Measurements from ENCODE around the gene MTF2.
"Not testable (repeated sequence)": the region's sequence is repeated elsewhere in the genome, so short reads cannot be mapped to it uniquely, and the experiment has no call there.

The MTF2 gene

DNA sequence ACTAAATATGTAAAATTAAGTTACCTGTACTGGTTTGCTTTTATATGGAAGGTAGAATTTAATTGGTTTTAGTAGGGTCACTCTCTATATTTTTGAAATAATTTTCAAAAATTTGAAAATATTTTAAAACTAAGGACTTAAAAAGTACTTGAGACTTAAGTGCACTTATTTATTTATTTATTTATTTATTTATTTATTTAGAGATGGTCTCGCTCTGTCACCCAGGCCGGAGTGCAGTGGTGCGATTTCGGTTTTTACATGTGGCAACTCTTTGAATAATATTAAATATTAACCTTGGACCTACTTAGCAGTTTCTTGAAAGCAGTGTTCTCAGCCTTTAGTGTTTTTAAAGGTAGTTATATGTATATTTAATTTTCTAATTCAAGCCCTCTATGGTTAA is 64.7 kb downstream of the MTF2 start:
- no peak for DNase-seq

DNA sequence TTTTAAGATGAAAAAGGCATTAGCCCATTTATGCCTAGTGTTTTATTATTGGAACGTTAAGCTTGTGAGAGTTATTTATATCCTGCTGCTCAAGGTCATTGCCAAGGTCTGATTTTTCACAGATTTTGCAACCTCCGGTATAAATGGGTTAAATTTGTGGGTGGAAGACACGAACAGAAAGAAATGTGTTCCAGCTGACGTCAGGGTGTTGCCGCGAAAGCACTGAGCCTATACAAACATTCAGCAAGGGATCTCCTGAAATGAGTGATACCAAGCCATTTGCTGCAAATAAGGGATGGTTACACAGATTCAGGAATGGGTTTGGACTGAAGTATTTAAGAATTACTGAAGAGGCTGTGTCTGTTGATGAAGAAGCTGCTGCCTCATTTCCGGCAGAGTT is 68.9 kb downstream of the MTF2 start:
- no peak for DNase-seq

DNA sequence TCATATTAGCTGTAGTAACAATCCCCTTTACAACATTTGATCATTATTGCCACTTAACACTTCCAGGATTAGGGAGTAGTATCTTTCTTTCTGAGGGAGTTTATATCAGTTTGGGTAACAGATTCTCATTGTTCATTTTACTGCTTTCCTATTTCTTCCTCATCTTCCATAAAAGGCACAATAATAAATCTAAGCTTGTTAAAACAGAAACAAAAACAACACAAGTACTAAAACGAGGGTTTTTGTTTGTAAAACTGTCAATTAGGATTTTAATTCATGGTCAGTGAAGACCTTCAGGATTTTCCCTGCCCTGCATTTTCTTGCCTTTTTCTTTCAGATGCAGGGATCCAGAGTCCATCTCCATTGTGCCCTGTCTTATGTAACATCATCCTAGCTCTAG is 71.6 kb downstream of the MTF2 start:
- no peak for DNase-seq

DNA sequence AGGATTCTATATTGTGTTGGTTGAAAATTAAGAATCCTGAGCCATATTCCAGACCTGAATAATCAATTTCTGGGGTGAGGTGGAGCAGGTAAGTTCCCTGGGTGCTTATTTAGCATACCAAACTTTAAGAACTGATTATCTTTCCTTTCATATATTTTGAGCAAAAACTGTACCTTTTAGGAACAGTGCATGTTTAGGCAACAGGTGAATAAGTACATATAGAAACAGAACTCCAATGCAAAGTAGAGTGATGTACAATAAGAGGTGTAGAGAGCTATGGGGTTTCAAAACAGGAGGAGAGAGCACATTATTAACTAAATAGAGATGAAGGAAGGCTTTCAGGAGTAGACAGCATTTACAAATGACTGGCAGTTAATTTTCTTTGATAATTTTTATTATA is 72.4 kb downstream of the MTF2 start:
- DNase-seq, result no peak

DNA sequence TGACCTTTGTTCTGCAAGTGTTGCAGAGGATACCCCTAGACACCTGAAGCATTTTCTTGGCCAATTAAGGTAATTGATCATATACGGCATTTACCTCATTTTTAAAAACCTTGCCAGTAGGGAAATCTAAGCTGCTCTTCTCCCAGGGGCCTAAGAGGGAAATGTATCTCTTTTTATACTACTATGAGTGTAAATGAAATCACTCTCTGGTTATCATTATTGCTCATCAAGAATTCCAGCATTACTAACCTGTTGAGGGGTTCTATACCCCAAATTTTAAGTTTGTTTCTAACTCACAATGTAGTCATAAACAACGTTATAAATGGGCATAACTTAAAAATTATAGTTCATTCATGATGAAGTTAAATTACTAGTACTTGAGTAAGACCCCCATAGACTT is 73.8 kb downstream of the MTF2 start:
- DNase-seq, result no peak

DNA sequence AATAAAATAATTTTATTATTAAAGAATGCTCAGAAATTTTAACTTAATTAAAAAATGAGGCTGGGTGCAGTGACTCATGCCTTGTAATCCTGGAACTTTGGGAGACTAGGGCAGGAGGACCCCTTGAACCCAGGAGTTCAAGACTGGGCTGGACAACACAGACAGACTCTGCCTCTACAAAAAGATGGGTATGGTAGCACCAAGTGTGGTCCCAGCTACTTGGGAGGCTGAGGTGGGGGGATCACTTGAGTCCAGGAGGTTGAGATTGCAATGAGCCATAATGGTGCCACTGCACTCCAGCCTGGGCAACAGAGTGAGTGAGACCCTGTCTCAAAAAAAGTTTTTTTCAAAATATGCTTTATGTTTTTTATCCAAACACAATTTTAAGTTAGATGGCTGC is 75.8 kb downstream of the MTF2 start:
- no peak for DNase-seq

DNA sequence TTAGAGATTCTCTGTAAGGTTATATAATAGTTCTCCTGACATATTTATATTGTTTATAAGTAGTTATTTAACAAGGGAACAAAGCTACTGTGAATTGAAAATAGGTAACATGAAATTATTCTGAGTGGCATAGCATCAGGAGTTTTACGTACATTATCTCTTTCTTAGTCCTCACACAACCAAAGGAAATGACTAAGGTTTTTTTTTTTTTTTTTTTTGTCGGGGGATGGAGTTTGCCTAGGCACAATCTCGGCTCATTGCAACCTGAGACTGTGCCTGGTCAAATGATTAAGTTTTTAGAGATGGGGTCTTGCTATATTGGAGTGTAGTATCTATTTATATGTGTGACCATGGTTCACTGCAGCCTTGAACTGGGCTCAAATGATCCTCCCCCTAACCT is 76.3 kb downstream of the MTF2 start:
- DNase-seq, result no peak

DNA sequence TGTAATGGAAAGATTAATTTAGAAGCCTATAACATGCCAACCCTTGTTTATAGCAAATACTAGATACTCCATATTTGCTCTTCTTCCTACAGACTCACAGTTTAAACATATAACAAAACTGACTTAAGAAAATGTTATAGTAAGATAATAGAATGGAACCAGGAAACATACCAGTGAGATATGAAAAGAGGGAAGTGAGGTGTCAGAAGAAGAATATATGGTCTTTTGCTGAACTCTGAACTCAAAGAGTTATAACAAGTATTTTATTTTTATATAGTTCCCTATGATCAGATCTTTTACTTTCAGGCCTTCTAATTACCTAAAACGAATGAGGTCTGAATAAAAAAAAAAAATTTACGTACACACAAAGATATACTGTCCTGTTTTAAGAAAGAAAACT is 80.3 kb downstream of the MTF2 start:
- DNase-seq, result no peak

DNA sequence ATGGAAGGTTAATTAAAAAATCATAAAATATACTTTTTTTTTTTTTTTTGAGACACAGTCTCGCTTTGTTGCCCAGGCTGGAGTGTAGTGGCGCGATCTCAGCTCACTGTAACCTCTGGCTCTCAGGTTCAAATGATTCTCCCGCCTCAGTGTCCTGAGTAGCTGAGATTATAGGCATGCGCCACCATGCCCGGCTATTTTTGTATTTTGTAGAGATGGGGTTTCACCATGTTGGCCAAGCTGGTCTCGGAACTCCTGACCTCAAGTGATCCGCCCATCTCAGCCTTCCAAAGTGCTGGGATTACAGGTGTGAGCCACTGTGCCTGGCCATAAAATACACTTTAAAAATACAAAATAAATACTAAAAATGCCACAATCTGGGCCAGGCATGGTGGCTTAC is 84.2 kb downstream of the MTF2 start:
- not testable (repeated sequence) for DNase-seq

DNA sequence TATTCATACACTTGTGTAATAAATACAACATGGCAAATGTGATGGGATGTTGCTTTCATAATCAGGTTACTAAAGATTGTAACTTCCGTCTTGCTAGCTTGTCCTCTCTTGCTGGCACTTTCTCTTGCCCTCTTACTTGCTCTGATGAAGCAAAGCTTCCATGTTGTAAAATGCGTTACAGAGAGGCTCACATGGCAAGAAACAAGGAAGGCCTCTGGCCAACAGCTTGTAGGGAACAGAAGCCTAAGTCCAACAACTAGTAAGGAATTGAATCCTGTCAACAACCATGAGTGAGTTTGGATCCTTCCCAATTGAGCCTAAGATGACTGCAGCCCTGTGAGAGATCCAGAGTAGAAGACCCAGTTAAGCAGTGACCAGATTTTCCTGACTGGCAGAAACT is 85.7 kb downstream of the MTF2 start:
- DNase-seq, result no peak

DNA sequence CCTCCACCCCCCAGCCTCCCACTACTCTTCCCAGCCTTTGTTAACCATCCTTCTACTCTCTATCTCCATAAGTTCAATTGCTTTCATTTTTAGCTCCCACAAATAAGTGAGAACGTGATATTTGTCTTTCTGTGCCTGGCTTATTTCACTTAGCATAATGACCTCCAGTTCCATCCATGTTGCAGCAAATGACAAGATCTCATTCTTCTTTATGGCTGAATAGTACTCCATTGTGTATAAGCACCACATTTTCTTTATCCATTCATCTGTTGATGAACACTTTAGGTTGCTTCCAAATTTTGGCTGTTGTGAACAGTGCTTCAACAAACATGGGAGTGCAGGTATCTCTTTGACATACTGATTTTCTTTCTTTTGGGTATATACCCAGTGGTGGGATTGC is 86.8 kb downstream of the MTF2 start:
- not testable (repeated sequence) for DNase-seq

DNA sequence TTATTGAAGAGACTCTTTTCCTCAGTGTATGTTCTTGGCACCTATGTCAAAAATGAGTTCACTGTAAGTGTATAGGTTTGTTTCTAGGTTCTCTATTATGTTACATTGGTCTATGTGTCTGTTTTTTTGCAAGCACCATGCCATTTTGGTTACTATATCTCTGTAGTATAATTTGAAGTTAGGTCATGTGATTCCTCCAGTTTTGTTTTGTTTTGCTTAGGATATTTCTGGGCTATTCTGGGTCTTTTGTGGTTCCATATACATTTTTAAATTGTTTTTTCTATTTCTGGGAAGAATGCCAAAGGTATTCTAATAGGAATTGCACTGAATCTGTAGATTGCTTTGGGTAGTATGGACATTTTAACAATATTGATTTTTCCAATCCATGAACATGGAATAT is 87.9 kb downstream of the MTF2 start:
- DNase-seq, result no peak

DNA sequence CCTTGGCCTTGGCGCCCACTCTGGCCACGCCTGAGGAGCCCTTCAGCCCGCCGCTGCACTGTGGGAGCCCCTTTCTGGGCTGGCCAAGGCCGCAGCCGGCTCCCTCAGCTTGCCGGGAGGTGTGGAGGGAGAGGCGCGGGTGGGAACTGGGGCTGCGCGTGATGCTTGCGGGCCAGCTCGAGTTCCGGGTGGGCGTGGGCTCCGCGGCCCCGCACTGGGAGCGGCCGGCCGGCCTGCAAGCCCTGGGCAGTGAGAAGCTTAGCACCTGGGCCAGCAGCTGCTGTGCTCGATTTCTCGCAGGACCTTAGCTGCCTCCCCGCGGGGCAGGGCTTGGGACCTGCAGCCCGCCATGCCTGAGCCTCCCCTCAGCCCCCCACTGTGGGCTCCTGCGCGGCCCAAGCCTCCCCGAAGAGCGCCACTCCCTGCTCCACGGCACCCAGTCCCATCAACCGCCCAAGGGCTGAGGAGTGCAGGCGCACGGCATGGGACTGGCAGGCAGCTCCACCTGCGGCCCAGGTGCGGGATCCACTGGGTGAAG is 91.1 kb downstream of the MTF2 start:
- not testable (repeated sequence) for DNase-seq

DNA sequence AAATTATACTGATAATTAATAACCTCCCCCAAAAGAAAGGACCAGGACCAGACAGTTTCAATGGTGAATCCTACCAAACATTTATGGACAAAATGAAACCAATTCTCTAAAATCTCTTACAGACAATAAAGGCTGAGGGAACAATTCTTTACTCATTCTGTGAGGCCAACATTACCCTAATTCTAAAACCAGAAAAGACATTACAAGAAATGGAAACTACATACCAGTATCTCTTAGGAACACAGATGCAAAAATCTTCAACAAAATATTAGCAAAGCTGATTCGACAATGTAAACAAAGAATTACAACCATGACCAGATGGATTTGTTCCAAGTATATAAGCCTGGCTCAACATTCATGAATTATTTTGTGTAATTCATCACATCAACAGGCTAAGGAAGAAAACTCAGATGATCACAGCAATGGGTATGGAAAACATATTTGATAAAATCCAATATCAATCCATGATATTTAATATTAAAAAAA is 92.5 kb downstream of the MTF2 start:
- DNase-seq, result no peak

DNA sequence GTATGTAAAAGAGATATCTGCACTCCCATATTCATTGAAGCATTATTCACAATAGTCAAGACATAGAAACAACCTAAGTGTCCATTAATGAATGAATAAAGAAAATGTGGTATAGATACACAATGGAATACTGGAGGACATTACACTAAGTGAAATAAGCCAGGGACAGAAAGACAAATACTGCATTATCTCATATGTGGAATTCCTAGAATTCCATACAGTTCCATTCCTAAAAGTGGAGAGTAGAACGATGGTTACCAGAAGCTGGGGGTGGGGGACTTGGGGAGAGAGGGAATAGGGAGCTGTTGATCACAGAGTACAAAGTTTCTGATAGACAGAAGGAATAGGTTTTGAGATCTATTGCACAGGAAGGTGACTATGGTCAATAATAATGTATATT is 93.7 kb downstream of the MTF2 start:
- no peak for DNase-seq

DNA sequence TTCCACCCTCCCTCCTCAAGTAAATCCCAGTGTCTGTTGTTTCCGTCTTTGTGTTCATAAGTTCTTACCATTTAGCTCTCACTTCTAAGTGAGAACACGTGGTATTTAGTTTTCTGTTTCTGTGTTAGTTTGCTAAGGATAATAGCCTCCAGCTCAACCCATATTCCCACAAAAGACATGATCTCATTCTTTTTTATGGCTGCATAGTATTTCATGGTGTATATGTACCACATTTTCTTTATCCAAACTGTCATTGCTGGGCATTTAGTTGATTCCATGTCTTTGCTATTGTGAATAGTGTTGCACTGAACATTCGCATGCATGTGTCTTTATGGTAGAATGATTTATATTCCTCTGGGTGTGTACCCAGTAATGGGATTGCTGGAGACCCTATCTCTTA is 95.6 kb downstream of the MTF2 start:
- DNase-seq, result not testable (repeated sequence)

DNA sequence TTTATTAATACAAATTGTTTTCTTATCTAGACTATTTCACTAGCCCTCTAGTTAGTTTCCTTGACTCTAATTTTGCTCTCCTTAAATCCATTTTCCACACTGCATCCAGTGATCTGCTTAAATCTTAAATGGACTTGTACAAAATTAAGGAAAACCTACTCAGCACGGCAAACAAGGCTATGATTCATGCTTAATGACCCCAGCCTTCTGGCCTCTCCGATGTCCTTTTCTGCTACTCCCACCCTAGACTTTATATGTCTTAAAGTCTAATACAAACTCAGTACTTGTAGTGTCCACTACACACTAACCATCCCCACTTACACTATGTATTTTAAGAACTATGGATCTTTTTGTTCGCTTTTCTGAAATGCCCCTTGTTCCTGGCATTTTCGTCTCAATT is 98.9 kb downstream of the MTF2 start:
- no peak for DNase-seq

DNA sequence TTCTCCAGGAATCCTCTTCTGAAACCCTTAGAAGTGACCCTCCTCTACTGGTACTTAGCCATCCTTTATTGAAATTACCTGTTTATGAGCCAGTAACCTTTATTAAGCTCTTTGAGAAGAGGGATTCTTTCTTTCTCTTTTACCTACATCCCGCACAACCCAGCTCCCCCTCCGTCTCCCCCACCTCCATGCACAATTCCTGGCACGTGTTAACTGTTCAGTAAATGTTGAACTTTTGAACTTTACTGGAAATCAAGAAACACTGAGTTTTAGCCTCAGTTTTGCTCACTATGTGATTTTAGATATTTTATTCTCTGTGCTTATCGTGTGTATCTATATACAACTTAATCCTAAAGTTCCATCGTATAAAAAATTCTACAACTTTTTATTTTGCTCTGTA is 99.3 kb downstream of the MTF2 start:
- DNase-seq, result no peak

DNA sequence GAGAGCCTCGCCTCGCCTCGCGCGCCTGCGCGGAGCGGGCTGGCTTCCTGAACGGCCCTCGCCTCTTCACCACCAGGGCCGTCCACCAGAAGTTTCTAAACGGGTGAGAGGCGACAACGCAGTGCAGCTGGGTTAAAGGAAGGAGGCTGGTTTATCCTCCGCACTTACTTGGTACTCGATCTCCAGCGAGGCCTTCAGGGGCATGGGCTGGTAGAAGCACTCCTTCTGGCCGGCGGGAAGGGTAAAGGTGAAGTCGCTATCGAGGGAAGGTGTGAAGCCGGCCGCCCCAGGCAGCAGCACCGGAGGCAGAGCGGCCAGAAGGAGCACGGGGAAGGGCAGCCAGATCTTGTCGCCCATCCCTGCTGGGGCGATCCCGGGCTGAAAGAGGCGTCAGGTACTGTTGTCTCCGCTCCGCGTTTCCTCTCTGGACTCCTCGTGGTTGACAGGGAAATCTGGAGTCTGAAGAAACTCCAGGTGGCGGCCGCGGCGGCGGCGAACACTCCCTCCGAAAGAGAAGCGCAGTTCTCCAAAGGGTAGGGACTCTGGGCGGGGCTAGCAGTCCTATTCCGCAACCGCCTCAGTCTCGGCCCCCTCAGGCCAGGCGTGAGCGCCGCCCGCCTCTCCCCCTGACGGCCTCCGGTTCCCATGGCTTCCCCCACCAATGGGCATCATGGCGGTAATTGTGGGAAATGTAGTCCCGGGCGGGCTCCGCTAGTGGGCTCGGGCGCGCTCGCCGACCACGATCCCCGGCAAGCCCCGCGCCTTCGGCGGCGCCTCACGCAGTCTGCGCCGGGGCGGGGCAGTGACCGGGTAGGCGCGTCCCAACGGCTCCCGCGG is 101.0 kb downstream of the MTF2 start, which contains the start of gene TMED5:
Gene TMED5, minus strand, starts transcription at position 528 of the 837 bp plus-strand sequence. Its CDS starts 171 bp downstream, at position 357.
- peak; percentile 88 to 92 for DNase-seq

DNA sequence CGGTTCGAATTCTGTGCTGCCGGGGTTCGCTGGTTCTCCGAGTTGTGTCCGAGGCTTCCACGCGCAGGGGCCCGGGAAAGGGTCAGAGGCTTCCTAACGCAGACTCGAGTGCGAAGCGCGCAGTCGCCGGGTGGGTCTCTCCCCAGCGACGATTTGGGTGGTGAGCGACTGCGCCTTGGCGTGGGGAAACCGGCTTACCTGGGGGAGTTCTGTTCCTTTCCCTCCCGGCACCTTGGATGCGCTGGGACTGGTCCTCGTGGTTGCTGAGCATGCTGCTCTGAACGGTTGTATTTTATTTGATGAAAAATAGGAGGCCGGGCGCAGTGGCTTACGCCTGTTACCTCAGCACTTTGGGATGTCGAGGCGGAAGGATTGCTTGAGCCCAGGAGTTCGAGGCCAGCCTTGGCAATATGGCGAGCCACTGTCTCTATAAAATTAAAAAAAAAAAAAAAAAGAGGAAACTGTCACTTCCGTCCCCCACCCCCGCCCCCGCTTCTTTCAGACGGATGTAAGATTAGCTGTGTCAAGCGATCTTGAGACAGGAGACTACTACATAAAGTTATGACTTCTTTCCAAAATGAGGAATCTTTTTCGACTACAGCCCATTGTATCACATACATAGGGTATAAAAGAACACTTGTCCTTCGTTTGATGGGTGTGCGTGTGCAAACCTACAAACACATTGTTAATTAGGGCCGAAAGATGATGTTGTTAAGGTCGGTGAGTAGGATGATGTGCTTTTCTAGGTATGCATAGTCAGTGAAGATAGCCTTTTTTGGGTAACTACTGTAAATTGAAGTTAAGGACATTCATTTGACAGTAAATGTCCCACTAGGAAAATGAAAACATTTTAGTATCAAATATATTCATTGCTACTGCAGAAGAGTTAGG is 101.9 kb downstream of the MTF2 start, which contains the start of gene CCDC18:
Gene CCDC18, plus strand, starts transcription at position 2 of the 891 bp plus-strand sequence. CDS start 2,638 bp downstream, outside the sequence.
- peak; percentile 47 to 48 for DNase-seq

DNA sequence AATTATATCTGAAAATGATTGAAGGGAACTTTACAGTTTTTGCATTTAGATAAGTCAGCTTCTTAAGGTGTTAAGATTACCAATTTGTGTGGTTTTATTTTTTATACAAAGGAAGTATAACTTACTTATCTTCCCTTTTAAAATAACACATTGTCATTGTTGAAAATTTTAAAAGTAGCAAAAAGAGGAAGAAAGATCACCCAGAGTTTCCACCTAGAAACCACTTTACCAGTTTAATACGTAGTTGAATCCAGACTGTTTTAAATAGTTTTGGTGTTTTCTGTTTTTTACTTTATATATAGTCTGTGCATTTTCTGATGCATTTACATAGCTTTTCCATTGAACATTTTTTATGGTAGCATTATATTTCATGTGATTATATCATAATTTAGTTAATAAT is 107.6 kb downstream of the MTF2 start:
- no peak for DNase-seq

Measured in activated CD4-positive, alpha-beta T cell treated with anti-CD3 and anti-CD28 coated beads, Interleukin-2, amount 50 U/mL, for 4 hours (primary cell).